ENCODE measurements around the gene DPP6.

The DPP6 gene

DNA sequence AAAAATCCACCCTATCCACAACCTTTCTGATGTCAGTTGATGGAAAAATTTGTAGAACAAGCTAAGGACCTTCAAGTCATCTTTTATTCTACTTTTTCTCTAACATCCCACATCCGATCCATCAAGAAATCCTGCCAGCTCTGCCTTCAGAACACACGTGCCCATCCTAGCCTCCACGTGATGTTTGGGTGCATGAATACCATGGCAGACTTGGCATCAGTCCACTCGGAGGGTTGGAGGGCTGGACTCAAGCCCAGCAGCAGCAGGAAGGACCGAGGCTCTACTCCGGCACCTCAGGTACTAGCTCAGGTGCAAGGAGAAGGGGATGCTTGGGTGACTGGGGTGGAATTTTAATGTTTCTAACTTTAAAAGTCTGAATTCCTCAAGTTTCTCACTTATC lies 428.6 kb downstream of the DPP6 start:
- POLR2A ChIA-PET: no interaction called here
- TF ChIP-seq L3MBTL2 (conservative IDR thresholded peaks at IDR 0.05): no peak
- no peak for TF ChIP-seq LEF1 (IDR thresholded peaks at IDR 0.05; ENCODE audit: borderline replicate concordance)

DNA sequence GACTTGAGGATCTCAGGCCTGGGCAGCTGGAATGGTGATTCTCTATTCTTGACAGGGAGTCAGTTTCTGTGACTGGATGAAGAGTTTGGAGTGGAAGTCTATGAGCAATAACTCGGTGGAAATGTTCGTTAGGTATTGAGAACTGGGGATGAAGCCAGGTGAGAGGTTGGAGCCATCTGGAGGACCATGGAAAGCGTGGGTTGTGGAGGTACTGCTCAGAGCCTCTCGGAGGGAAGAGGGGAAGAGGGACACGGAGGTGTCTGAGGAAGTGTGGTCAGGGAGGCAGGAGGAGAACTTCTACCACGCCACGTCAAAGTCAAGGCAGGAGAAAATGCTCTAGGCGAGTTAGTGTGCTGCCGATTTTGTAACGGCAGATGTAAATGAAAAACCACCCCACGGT lies 430.7 kb downstream of the DPP6 start:
- no peak for TF ChIP-seq NFRKB (IDR thresholded peaks at IDR 0.05)
- no peak for DNase-seq (ENCODE audit: extremely low spot score)
- POLR2A ChIA-PET: no interaction called here
- CTCF ChIA-PET: no interaction called here

More for the DNA sequence above, 428.6 kb downstream of the DPP6 start:
- CTCF ChIA-PET: no interaction called here
- DNase-seq (ENCODE audit: extremely low spot score): no peak

DNA sequence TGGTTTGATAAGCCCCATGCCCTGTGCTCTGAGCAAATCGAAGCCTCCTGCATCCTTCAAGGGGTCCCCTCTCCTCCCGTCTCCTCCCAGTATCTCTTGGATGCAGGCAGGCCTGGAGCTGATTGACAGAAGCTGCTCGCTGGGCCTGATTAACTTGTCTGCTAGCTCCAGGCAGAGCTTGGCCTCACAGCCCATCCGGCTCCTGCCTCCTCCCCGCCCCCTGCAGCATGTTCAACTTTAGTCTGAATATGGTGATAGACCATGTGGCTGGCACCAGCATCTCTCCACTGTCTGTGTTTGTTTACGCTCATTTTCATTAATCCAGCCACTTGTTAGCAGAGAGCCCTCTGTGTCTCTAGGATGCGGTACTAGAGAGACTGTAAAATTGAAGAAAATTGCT lies 432.2 kb downstream of the DPP6 start:
- TF ChIP-seq HDGF (IDR thresholded peaks at IDR 0.05; ENCODE audit: borderline replicate concordance) (no peak), FOXK2 (IDR thresholded peaks at IDR 0.05) (no peak), LEF1 (IDR thresholded peaks at IDR 0.05; ENCODE audit: borderline replicate concordance) (no peak), ARNT (IDR thresholded peaks at IDR 0.05) (no peak), SP1 (IDR thresholded peaks at IDR 0.05) (no peak), SUZ12 (IDR thresholded peaks at IDR 0.05) (no peak), FOXM1 (IDR thresholded peaks at IDR 0.05; ENCODE audit: borderline replicate concordance) (no peak), FOXA1 (IDR thresholded peaks at IDR 0.05) (no peak), L3MBTL2 (conservative IDR thresholded peaks at IDR 0.05) (no peak), CTBP1 (IDR thresholded peaks at IDR 0.05; ENCODE audit: borderline replicate concordance) (no peak), NFRKB (IDR thresholded peaks at IDR 0.05) (no peak), BHLHE40 (IDR thresholded peaks at IDR 0.05; ENCODE audit: borderline replicate concordance) (no peak), TARDBP (IDR thresholded peaks at IDR 0.05) (no peak), ZNF384 (IDR thresholded peaks at IDR 0.05) (no peak), ELF4 (IDR thresholded peaks at IDR 0.05) (no peak)
- TF ChIP-seq, protein P1, sequence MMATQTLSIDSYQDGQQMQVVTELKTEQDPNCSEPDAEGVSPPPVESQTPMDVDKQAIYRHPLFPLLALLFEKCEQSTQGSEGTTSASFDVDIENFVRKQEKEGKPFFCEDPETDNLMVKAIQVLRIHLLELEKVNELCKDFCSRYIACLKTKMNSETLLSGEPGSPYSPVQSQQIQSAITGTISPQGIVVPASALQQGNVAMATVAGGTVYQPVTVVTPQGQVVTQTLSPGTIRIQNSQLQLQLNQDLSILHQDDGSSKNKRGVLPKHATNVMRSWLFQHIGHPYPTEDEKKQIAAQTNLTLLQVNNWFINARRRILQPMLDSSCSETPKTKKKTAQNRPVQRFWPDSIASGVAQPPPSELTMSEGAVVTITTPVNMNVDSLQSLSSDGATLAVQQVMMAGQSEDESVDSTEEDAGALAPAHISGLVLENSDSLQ (IDR thresholded peaks at IDR 0.05): no peak
- POLR2A ChIA-PET: no interaction called here
- DNase-seq (ENCODE audit: extremely low spot score): no peak
- CTCF ChIA-PET: no interaction called here

DNA sequence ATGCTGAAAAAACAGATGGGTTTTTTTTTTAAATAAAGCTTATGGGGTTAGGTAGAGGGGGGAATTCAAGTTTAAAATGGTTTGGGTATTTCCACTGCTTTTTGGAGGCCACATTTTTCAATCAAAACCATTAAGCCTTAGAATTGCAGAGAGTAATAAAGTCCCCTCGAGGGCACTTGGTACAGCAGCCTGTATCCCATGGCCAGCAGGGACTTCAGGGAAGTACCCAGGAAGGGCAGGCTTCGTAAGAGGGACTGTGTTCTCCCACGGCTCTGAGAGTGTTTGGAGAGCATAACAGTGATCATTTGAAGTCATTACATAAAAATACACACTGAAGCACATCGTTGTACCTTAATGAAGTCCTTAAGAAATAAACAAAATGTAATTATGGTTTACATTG lies 432.7 kb downstream of the DPP6 start:
- DNase-seq (ENCODE audit: extremely low spot score): no peak
- TF ChIP-seq SP1 (IDR thresholded peaks at IDR 0.05) (no peak), FOXA1 (IDR thresholded peaks at IDR 0.05) (no peak), NFRKB (IDR thresholded peaks at IDR 0.05) (no peak), SUZ12 (IDR thresholded peaks at IDR 0.05) (no peak), ARNT (IDR thresholded peaks at IDR 0.05) (no peak), TARDBP (IDR thresholded peaks at IDR 0.05) (no peak), ZNF384 (IDR thresholded peaks at IDR 0.05) (no peak), FOXK2 (IDR thresholded peaks at IDR 0.05) (no peak), BHLHE40 (IDR thresholded peaks at IDR 0.05; ENCODE audit: borderline replicate concordance) (no peak), CTBP1 (IDR thresholded peaks at IDR 0.05; ENCODE audit: borderline replicate concordance) (no peak)
- ChIA-PET POLR2A (no interaction called here), CTCF (no interaction called here)

DNA sequence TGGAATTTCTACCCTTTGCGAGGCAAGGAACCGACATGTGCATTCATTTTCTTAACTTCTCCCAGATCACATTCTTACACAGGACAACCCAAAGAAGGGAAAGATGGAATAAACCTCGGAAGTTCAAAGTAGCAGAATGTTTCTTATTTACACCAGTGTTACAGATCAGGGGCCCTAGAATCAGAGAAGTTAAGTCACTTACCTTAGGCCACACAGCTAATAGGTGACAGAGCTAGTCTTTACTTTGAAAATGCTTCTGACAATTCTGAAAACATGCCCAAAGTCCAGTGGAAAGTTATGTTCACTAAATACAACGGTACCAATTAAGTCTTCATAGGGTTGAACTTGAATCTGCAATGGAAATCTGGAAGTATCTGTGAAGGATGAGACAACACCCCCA lies 437.7 kb downstream of the DPP6 start:
- TF ChIP-seq LEF1 (IDR thresholded peaks at IDR 0.05; ENCODE audit: borderline replicate concordance) (no peak), FOXM1 (IDR thresholded peaks at IDR 0.05; ENCODE audit: borderline replicate concordance) (no peak)
- CTCF ChIA-PET: interaction anchor here (0.6 kb wide), 1 partner anchor 36 kb away, joined by 3 read pairs; no protein-coding TSS in a partner anchor
- POLR2A ChIA-PET: no interaction called here
- no peak for DNase-seq (ENCODE audit: extremely low spot score)

DNA sequence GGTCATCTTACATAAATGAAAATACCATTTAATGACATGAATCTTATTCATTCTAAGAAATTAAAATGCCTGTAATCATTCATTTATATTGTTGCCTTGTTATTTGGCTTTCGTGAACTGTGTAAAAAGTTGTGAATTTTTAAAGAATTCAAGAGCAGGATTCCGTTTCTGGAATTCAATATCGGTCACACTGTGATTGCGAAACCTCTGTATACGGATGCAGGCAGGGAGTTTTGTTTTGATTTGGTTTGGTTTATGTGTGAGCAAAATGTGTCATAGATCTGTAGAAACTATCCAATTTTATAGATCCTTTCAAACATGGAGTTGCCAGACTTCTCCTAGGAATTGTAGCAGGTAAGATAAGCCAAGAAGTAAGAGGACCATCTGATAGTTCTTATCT lies 441.4 kb downstream of the DPP6 start:
- ChIA-PET POLR2A (no interaction called here), CTCF (no interaction called here)
- no peak for DNase-seq (ENCODE audit: extremely low spot score)
- no peak for TF ChIP-seq ELF4 (IDR thresholded peaks at IDR 0.05)
- TF ChIP-seq BHLHE40 (IDR thresholded peaks at IDR 0.05; ENCODE audit: borderline replicate concordance): no peak
- TF ChIP-seq L3MBTL2 (conservative IDR thresholded peaks at IDR 0.05): no peak
- no peak for TF ChIP-seq FOXK2 (IDR thresholded peaks at IDR 0.05)
- TF ChIP-seq ARNT (IDR thresholded peaks at IDR 0.05): no peak
- no peak for TF ChIP-seq HDGF (IDR thresholded peaks at IDR 0.05; ENCODE audit: borderline replicate concordance)
- no peak for TF ChIP-seq FOXA1 (IDR thresholded peaks at IDR 0.05)
- no peak for TF ChIP-seq SUZ12 (IDR thresholded peaks at IDR 0.05)
- TF ChIP-seq ZNF384 (IDR thresholded peaks at IDR 0.05): no peak
- no peak for TF ChIP-seq CTBP1 (IDR thresholded peaks at IDR 0.05; ENCODE audit: borderline replicate concordance)
- TF ChIP-seq NFRKB (IDR thresholded peaks at IDR 0.05): no peak
- TF ChIP-seq, protein P1 (IDR thresholded peaks at IDR 0.05): no peak
- no peak for TF ChIP-seq LEF1 (IDR thresholded peaks at IDR 0.05; ENCODE audit: borderline replicate concordance)
- TF ChIP-seq SP1 (IDR thresholded peaks at IDR 0.05): no peak
- no peak for TF ChIP-seq FOXM1 (IDR thresholded peaks at IDR 0.05; ENCODE audit: borderline replicate concordance)
- TF ChIP-seq TARDBP (IDR thresholded peaks at IDR 0.05): no peak

DNA sequence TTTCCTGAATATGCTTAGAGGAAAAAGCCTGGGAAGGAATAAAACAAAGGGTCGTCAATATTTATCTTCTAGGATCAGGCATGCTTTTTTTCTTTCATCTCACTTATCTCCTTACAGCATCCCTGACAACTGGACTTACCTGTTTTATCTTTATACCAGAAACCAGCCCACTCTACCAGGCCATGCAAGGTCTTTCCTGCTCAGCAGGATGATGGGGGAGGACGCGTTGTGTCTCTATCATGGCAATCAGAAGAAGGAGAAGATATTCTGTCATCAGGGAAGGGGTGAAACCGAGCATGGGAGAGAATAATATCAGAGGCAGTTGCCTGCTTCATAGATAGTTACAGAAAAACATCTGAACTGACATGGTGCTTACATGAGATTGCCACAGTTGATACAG lies 445.6 kb downstream of the DPP6 start:
- no peak for DNase-seq (ENCODE audit: extremely low spot score)
- CTCF ChIA-PET: no interaction called here
- no peak for TF ChIP-seq L3MBTL2 (conservative IDR thresholded peaks at IDR 0.05)
- TF ChIP-seq NFRKB (IDR thresholded peaks at IDR 0.05): no peak
- POLR2A ChIA-PET: no interaction called here

DNA sequence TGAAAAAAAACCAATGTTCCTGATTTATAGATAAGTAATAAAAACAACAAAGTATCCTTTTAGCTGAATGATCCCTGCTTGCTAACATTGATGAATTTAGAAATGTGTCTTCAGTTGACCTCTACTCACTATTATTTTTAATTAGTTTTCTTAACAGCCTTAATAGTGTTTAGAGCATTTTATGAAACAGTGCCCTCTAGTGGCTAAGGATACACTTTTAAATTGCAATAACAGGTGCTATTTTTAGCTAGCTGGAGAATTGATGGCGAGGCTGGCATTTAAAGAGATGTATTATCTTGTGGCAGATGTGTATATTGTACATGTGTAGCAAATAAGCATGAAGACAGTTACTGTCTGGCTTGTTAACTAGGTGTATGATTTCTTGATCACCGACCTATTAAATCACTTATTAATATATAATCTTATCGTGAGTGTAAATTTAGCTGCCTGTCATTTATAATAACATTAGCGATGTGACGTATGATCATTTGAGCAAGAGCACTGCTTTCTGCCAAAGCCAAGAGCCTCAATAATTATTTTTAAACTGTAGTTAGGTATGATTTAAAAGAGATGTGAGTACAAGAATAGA lies 451.9 kb downstream of the DPP6 start:
- CTCF ChIA-PET: interaction anchor here (0.6 to 1.2 kb wide), 6 partner anchors 17 to 259 kb away, joined by 3 read pairs; no protein-coding TSS in a partner anchor
- DNase-seq (ENCODE audit: extremely low spot score): peak; percentile 39
- POLR2A ChIA-PET: no interaction called here
- TF ChIP-seq ZNF384 (IDR thresholded peaks at IDR 0.05): no peak
- TF ChIP-seq FOXM1 (IDR thresholded peaks at IDR 0.05; ENCODE audit: borderline replicate concordance): no peak
- TF ChIP-seq LEF1 (IDR thresholded peaks at IDR 0.05; ENCODE audit: borderline replicate concordance): no peak
- TF ChIP-seq BHLHE40 (IDR thresholded peaks at IDR 0.05; ENCODE audit: borderline replicate concordance): no peak
- TF ChIP-seq SP1 (IDR thresholded peaks at IDR 0.05): no peak
- TF ChIP-seq SUZ12 (IDR thresholded peaks at IDR 0.05): no peak
- no peak for TF ChIP-seq L3MBTL2 (conservative IDR thresholded peaks at IDR 0.05)
- no peak for TF ChIP-seq FOXK2 (IDR thresholded peaks at IDR 0.05)
- no peak for TF ChIP-seq ELF4 (IDR thresholded peaks at IDR 0.05)
- no peak for TF ChIP-seq ARNT (IDR thresholded peaks at IDR 0.05)
- no peak for TF ChIP-seq TARDBP (IDR thresholded peaks at IDR 0.05)
- no peak for TF ChIP-seq FOXA1 (IDR thresholded peaks at IDR 0.05)

Data from HEK293T (cell line).